ENCODE measurements around the gene LENG8. TPM values are rescaled to one million over a fixed set of nuclear protein-coding genes. Genes with fewer than 3 reads are reported as not detected.

Gene LENG8
- total RNA-seq, 1 experiment from 2014 or later: 196 TPM

- H4K20me1 ChIP-seq (ENCODE audit: insufficient read depth): no peaks in the 10 kb centered on the region
- intact Hi-C loops (cut with micrococcal nuclease): loop anchor here (5.0 kb wide), 1 partner anchor 196 kb away; no protein-coding TSS in a partner anchor
- peak; percentile 72 for ATAC-seq
- peak overlapping the region; percentile 41; the same call in 1 of the 2 replicates for H3K4me2 ChIP-seq (ENCODE audit: low read length)
- TF ChIP-seq CTCF (IDR thresholded peaks at IDR 0.05 in 2 of 3, conservative IDR thresholded peaks at IDR 0.05 in 1 of 3; ENCODE audit: borderline replicate concordance in 1 of 3, insufficient read depth in 1 of 3, low read depth in 2 of 3, low read length in 2 of 3): peak; percentile 49 to 70 (median 70); a peak in 5 of 6 replicates
- TF ChIP-seq, protein P1, sequence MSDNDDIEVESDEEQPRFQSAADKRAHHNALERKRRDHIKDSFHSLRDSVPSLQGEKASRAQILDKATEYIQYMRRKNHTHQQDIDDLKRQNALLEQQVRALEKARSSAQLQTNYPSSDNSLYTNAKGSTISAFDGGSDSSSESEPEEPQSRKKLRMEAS (IDR thresholded peaks at IDR 0.05): no peak
- TF ChIP-seq RAD21 (IDR thresholded peaks at IDR 0.05; ENCODE audit: low read depth): peak; percentile 63
- TF ChIP-seq, protein P2, sequence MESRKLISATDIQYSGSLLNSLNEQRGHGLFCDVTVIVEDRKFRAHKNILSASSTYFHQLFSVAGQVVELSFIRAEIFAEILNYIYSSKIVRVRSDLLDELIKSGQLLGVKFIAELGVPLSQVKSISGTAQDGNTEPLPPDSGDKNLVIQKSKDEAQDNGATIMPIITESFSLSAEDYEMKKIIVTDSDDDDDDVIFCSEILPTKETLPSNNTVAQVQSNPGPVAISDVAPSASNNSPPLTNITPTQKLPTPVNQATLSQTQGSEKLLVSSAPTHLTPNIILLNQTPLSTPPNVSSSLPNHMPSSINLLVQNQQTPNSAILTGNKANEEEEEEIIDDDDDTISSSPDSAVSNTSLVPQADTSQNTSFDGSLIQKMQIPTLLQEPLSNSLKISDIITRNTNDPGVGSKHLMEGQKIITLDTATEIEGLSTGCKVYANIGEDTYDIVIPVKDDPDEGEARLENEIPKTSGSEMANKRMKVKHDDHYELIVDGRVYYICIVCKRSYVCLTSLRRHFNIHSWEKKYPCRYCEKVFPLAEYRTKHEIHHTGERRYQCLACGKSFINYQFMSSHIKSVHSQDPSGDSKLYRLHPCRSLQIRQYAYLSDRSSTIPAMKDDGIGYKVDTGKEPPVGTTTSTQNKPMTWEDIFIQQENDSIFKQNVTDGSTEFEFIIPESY (IDR thresholded peaks at IDR 0.05; ENCODE audit: extremely low read depth, insufficient replicate concordance, low read length): no peak
- no peaks in the 10 kb centered on the region for H3K9me3 ChIP-seq (ENCODE audit: control insufficient read depth in 1 of 2, insufficient read depth in 1 of 2, low read depth in 1 of 2, low read length in 2 of 2)
- POLR2A ChIA-PET: no interaction called here
- no peak overlapping the region for H3K9ac ChIP-seq (ENCODE audit: low read length)
- BruUV-seq (replicated peaks): no TSS peak
- no peak overlapping the region for H3K27ac ChIP-seq (ENCODE audit: low read depth, low read length)
- H3K27me3 ChIP-seq (ENCODE audit: insufficient read depth, low read length): 0 out of 2 replicates have a peak, but pooled peaks cover 3% of the 10 kb centered on the region
- RAD21 ChIA-PET (ENCODE audit: low non-redundant PET in 1 of 2, low total read pairs in 2 of 2, uncharacterized antibody in 2 of 2, unreplicated experiment in 2 of 2): no interaction called here
- H3K9me2 ChIP-seq (ENCODE audit: insufficient read depth): no peaks in the 10 kb centered on the region
- no peaks in the 10 kb centered on the region for H3K4me1 ChIP-seq (ENCODE audit: control insufficient read depth in 1 of 2, insufficient read depth in 2 of 2, low read length in 2 of 2)
- H2AFZ ChIP-seq (ENCODE audit: low read depth, low read length, poor library complexity, severe bottlenecking): peak overlapping the region; percentile 76
- H3K4me3 ChIP-seq (replicated peaks in 1 of 2; ENCODE audit: low read depth in 1 of 2, low read length in 2 of 2): no peak overlapping the region
- peak; percentile 32 for DNase-seq (ENCODE audit: low read depth, low spot score)
- CTCF ChIA-PET: interaction anchor here (0.9 to 1.9 kb wide), 6 partner anchors 8 to 437 kb away, joined by 3 to 12 read pairs (median 4); partner anchors contain the start of gene CDC42EP5
- H3K79me2 ChIP-seq (ENCODE audit: insufficient read depth, low read length): no peaks in the 10 kb centered on the region
- H3K36me3 ChIP-seq (ENCODE audit: control insufficient read depth in 1 of 2, insufficient read depth in 2 of 2, low read length in 2 of 2): no peaks in the 10 kb centered on the region
Observed at GRCh38 chr19:54481326-54481930, 32.4 kb downstream of the LENG8 start.

All from HCT116 (cell line).